ENCODE data around the gene QRICH1. TPM values are rescaled to one million over a fixed set of nuclear protein-coding genes. Genes with fewer than 3 reads are reported as not detected.

Gene QRICH1
- total RNA-seq, 1 experiment from 2014 or later: 51.8 TPM

- no peak for DNase-seq (ENCODE audit: low read depth)
These were observed 95.9 kb downstream of the QRICH1 start for GRCh38 chr3:48997714-48998637.

DNA sequence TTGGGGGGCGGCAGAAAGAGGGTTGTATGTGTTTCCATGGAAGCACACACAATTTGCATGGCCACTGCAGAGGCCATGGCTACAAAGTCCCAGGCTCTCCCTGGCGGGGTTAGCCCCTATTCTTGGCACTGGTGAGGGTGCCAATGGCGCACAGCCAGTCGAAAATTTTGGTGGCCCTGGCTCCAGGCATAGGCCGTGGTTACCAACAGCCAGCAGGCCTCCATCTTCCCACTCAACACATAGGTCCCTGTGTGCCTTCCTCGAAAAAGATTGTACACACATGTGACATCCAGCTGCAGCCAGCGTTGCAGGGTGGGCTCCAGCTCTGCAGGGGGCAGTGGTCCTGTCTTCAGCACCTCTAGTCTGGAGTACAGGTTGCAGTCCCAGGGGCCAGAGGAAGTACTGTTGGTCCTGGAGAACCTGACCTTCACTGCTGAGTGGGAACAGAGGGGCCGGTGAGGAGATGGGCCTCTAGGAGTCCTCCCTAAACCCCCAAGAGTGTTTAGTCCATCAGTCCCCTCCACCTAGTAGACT lies 96.7 kb downstream of the QRICH1 start:
- DNase-seq (ENCODE audit: low read depth): no peak

DNA sequence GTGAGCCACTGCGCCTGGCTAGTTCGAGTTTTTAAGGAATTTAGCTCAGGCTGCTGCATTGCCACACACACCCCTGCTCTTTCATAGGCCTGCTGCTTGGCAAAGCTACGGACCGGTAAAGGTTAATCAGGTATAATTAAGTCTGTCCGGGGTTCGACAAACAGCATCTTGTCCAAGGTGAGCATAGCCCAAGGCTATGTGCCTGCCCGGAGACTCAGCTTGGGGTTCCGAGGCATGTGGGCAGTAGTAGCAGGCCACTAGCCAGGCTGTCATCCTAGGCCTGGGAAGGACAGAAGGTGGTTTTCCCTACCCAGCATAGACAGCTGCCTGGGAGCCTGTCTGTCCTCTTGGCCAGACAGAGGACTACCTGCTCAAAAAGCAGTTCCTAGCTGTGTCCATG lies 97.2 kb downstream of the QRICH1 start:
- DNase-seq (ENCODE audit: low read depth): no peak

GRCh38 chr3:48993834-48994233 lies 100.0 kb downstream of the QRICH1 start:
- DNase-seq (ENCODE audit: low read depth): no peak

- no peak for DNase-seq (ENCODE audit: low read depth)
These were observed 101.9 kb downstream of the QRICH1 start for GRCh38 chr3:48991851-48992545.

DNA sequence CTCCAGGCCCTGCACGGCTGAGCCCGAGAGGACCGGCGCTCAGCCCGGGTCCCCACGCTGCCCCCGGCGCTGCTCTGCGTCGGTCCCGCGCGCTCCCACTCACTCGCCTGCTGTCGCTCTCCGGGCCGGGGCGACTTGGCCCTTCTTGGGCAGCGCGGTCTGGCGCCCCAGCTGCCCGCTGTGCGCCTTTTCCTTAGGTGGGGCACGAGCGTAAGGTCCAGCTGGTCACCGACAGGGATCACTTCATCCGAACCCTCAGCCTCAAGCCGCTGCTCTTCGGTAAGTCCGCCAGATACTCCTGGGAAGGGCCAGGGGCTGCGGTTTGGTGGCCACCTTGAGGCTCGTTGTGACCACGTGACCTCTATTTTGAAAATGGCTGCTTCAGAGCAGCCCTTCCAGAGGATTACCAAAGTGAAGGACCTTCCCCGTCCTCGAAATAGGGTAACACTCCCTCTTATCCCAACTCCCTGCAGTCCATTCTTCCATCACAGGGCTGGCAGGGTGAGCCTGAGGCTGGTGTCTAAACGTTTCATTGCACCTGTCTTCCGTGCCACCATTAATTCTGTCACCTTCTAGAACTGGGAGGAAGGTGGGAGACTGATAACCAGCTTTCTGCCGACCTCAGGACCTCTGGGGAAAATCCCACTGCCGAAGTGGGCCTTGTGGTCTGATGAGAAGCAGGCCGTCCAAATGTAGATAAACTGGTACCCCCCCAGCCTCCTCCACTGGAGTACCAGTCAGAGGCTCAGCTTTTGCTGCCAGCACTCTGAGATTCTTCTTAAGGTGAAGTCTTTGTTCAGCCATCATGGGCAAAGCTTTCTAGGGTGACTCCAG lies 103.0 kb downstream of the QRICH1 start:
- DNase-seq (ENCODE audit: low read depth): no peak

GRCh38 chr3:48989796-48990635 lies 103.9 kb downstream of the QRICH1 start, which contains the start of gene P4HTM:
Gene P4HTM, plus strand, starts transcription at chr3:48990241. Its CDS starts 16 bp downstream, at chr3:48990257.
- peak; percentile 92 for DNase-seq (ENCODE audit: low read depth)

- DNase-seq (ENCODE audit: low read depth): no peak
These were observed 104.6 kb downstream of the QRICH1 start for GRCh38 chr3:48989126-48989795.

DNA sequence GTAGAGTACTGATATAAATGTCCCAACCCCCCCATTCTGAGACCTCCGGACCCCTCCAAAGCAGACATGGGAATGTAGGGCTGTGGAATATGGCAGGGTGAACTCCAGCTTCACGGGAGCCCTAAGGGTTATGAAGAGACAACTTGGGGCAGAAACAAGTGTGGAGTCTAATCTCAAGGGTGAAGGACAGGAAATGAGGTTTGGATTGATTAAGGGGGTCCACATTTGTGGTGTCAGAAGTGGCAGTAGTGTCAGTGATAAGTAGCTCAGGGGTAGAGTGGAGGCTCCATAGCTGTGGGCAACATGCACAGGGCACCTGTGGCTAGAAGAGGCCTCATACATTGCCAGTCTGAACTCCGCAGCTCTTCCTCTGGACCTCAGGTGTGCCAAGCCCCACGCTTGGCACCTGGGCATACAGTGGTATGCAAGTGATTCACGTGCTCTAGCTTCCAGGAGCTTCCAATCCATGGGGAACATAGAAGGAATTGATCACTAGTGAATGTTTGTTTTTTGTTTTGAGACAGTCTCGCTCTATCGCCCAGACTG lies 108.0 kb downstream of the QRICH1 start:
- DNase-seq (ENCODE audit: low read depth): no peak

- DNase-seq (ENCODE audit: low read depth): no peak
These were observed 109.2 kb downstream of the QRICH1 start for GRCh38 chr3:48984663-48985062.

- no peak for DNase-seq (ENCODE audit: low read depth)
These were observed 110.8 kb downstream of the QRICH1 start for GRCh38 chr3:48983096-48983495.

DNA sequence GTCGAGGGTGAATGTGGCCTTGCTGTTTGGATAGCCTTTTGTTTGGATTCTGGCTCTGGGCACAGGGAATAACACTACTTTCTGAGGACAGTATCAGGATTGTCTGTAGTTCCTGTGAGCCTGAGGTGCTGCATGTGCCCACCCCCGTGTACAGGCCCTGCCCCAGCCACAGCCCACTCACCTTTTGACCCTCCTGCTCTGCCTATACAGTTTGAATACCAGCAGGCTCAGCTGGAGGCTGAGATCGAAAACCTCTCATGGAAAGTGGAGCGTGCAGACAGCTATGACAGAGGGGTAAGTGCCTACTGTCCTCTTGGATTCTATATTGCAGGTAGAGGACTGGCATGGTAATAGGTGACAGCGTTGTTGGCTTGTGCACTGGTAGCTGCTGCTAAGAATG lies 111.2 kb downstream of the QRICH1 start:
- no peak for DNase-seq (ENCODE audit: low read depth)

- no peak for DNase-seq (ENCODE audit: low read depth)
These were observed 111.9 kb downstream of the QRICH1 start for GRCh38 chr3:48982016-48982415.

- no peak for DNase-seq (ENCODE audit: low read depth)
These were observed 113.6 kb downstream of the QRICH1 start for GRCh38 chr3:48980295-48980694.

Other genes with a start within 250 kb of the QRICH1 start
- 24.1 and 25.7 TPM in 2 replicates for gene PRKAR2A, start 246.2 kb downstream of the QRICH1 start, total RNA-seq (2014; rRNA removed; shearing (Covaris generic))
- 17.6 and 20.5 TPM in 2 replicates for gene SLC25A20, start 195.2 kb downstream of the QRICH1 start, total RNA-seq (2014; rRNA removed; shearing (Covaris generic))
- 84.5 and 112 TPM in 2 replicates for gene ARIH2, start 175.2 kb downstream of the QRICH1 start, total RNA-seq (2014; rRNA removed; shearing (Covaris generic))
- 11.1 and 23.2 TPM in 2 replicates for gene P4HTM, start 103.8 kb downstream of the QRICH1 start, total RNA-seq (2014; rRNA removed; shearing (Covaris generic))
- gene WDR6, start 86.7 kb downstream of the QRICH1 start, total RNA-seq (2014; rRNA removed; shearing (Covaris generic)): 32.6 and 33.3 TPM in 2 replicates
- gene DALRD3, start 75.5 kb downstream of the QRICH1 start, total RNA-seq (2014; rRNA removed; shearing (Covaris generic)): 36.2 and 47.6 TPM in 2 replicates
- gene NDUFAF3, start 72.0 kb downstream of the QRICH1 start, total RNA-seq (2014; rRNA removed; shearing (Covaris generic)): 60.1 and 65.4 TPM in 2 replicates
- gene IMPDH2, start 64.7 kb downstream of the QRICH1 start, total RNA-seq (2014; rRNA removed; shearing (Covaris generic)): 180 and 202 TPM in 2 replicates
- gene QARS1, start 10.7 kb upstream of the QRICH1 start, total RNA-seq (2014; rRNA removed; shearing (Covaris generic)): 129 and 160 TPM in 2 replicates
- gene USP19, start 26.8 kb upstream of the QRICH1 start, total RNA-seq (2014; rRNA removed; shearing (Covaris generic)): 46.5 and 82.0 TPM in 2 replicates
- gene LAMB2, start 39.0 kb upstream of the QRICH1 start, total RNA-seq (2014; rRNA removed; shearing (Covaris generic)): 30.2 and 40.1 TPM in 2 replicates
- 18.6 and 21.2 TPM in 2 replicates for gene CCDC71, start 72.3 kb upstream of the QRICH1 start, total RNA-seq (2014; rRNA removed; shearing (Covaris generic))
- gene KLHDC8B, start 77.5 kb upstream of the QRICH1 start, total RNA-seq (2014; rRNA removed; shearing (Covaris generic)): 2.1 and 3.2 TPM in 2 replicates
- 0.74 and 0.86 TPM in 2 replicates for gene C3orf62, start 183.2 kb upstream of the QRICH1 start, total RNA-seq (2014; rRNA removed; shearing (Covaris generic))
- gene USP4, start 246.0 kb upstream of the QRICH1 start, total RNA-seq (2014; rRNA removed; shearing (Covaris generic)): 8.9 and 10.2 TPM in 2 replicates

Measured in Daoy (cell line).